GM21381 (cell line): ENCODE data around the gene CYP2C9.

Source experiments
- ATAC-seq: cut with Tn5 transposase; IDR thresholded peaks from one replicate; pipeline ENCODE4 v1.9.1; 2021; ENCODE audit warnings: mild to moderate bottlenecking, moderate library complexity; ENCODE audit not compliant: unreplicated experiment

CYP2C9 gene

DNA sequence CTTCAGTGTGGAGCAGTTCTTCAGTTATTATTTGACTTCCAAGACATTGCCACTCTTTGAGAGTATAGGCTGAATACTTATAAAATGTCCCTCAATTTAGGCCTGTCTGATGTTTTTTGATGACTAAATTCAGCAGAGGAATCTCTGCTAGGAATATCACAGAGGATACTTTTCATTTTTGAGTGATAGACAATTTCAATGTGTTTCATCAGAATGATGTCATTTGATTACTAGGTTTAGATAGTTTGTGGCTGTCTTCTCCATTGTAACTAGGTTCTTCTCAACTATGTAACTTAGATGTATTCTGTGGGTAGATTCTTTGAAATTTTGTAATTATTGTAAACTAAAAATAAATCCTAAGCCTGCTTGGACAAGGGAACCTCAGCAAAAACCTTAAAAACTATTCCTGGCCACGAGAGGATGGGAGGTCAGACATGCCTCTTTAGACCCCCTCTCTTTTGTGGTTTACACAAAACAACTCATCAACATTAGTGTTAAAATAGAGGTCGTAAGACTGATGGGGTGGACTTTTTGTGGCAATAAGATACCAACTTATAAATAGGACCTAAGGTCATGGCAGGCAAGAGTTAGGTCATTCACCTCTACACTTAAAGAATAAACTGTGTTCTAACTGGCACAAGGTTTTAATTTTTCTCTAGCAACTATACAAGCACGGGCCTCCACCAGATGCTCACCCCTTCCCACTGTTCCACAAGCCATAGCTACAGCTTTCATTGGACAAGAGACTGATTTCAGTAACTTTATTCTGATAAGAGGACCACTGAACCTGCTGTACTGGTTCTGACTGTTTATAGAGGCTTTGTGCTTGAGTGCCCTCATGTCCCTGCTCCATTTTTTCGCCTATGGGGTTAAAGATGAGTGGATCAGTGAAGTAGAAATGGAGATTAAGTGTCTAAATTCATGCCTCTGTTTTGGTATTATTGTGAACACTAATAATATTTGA, 97.2 kb downstream of the CYP2C9 start:
- ATAC-seq = no peak

DNA sequence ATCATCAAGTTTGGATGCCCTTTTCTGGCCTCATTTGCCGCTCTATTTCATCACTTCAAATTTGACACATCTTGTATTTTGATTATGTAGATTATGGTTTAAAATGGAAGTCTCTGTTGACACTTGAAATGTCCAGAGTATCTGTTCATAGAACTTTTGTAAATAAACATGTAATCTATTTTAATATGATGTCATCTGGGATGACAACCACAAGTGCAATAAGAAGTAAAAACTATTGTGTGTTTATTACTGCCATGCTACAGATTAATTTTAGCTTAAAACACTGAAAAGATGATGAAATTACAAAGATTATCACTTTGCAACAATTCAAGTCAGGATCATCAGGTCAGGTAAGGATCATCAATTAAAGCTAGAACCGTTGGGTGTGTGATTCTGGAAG, 100.8 kb downstream of the CYP2C9 start:
- ATAC-seq = no peak
